Measurements from ENCODE around the gene MINK1. TPM values are rescaled to one million over a fixed set of nuclear protein-coding genes. Genes with fewer than 3 reads are reported as not detected.

Gene MINK1
- total RNA-seq, 1 experiment from 2014 or later = 160 TPM

- intact Hi-C loops (cut with micrococcal nuclease; ENCODE audit: unreplicated experiment) = loop anchor here (10.0 kb wide), 1 partner anchor 105 kb away; the partner anchor contains the start of genes PFN1, RNF167 and SLC25A11
- H3K4me2 ChIP-seq = no peak overlapping the region
- DNase-seq = no peak
- H3K36me3 ChIP-seq (ENCODE audit: low read depth) = 0 out of 2 replicates have a peak, but pooled peaks cover 17% of the 10 kb centered on the region
- peaks cover 13% of the 10 kb centered on the region for H3K4me1 ChIP-seq (replicated peaks; ENCODE audit: insufficient read depth)
- no peak overlapping the region for H3K4me3 ChIP-seq
- H4K20me1 ChIP-seq (ENCODE audit: insufficient read depth) = peaks cover 26% of the 10 kb centered on the region; the same call in 1 of the 2 replicates
- H3K9me2 ChIP-seq (ENCODE audit: insufficient read depth) = no peaks in the 10 kb centered on the region
- H2AFZ ChIP-seq = no peak overlapping the region
- CTCF ChIA-PET = interaction anchor here (0.6 kb wide), 1 partner anchor 188 kb away, joined by 6 read pairs; no protein-coding TSS in a partner anchor
- no peaks in the 10 kb centered on the region for H3K27me3 ChIP-seq (ENCODE audit: insufficient read depth, low read depth)
- TF ChIP-seq EZH2 (IDR thresholded peaks at IDR 0.05; ENCODE audit: low read depth) (no peak), CTCF (conservative IDR thresholded peaks at IDR 0.05) (no peak)
- no peaks in the 10 kb centered on the region for H3K9me3 ChIP-seq (ENCODE audit: insufficient read depth, low read depth)
- POLR2A ChIA-PET (ENCODE audit: unreplicated experiment) = no interaction called here
- no peak overlapping the region for H3K27ac ChIP-seq
- peaks cover 95% of the 10 kb centered on the region for H3K79me2 ChIP-seq (ENCODE audit: low read depth)
- BruUV-seq (replicated peaks) = no TSS peak
- H3F3A ChIP-seq (ENCODE audit: insufficient read depth, low read depth) = peaks cover 9% of the 10 kb centered on the region; the same call in 1 of the 2 replicates
These were observed 7.1 kb downstream of the MINK1 start for GRCh38 chr17:4839965-4840892.

- ChIA-PET CTCF (no interaction called here), POLR2A (ENCODE audit: unreplicated experiment) (no interaction called here)
- Histone ChIP-seq H3K27me3 (ENCODE audit: insufficient read depth, low read depth) (no peaks in the 10 kb centered on the region), H2AFZ (no peak overlapping the region), H3K4me3 (no peak overlapping the region), H3K79me2 (ENCODE audit: low read depth) (peaks cover 95% of the 10 kb centered on the region), H3K9me2 (ENCODE audit: insufficient read depth) (no peaks in the 10 kb centered on the region), H3K9me3 (ENCODE audit: insufficient read depth, low read depth) (no peaks in the 10 kb centered on the region), H4K20me1 (ENCODE audit: insufficient read depth) (peaks cover 22% of the 10 kb centered on the region; the same call in 1 of the 2 replicates), H3K36me3 (ENCODE audit: low read depth) (0 out of 2 replicates have a peak, but pooled peaks cover 17% of the 10 kb centered on the region), H3K27ac (no peak overlapping the region), H3K4me2 (no peak overlapping the region), H3F3A (ENCODE audit: insufficient read depth, low read depth) (peaks cover 9% of the 10 kb centered on the region; the same call in 1 of the 2 replicates), H3K4me1 (replicated peaks; ENCODE audit: insufficient read depth) (peaks cover 7% of the 10 kb centered on the region)
- no peak for DNase-seq
- BruUV-seq (replicated peaks) = no TSS peak
- intact Hi-C loops (cut with micrococcal nuclease; ENCODE audit: unreplicated experiment) = no loop called here
- TF ChIP-seq EZH2 (IDR thresholded peaks at IDR 0.05; ENCODE audit: low read depth) = no peak
These were observed 7.7 kb downstream of the MINK1 start for GRCh38 chr17:4840893-4841242.

- H3K4me2 ChIP-seq = no peak overlapping the region
- H3K4me3 ChIP-seq = no peak overlapping the region
- POLR2A ChIA-PET (ENCODE audit: unreplicated experiment) = no interaction called here
- H2AFZ ChIP-seq = no peak overlapping the region
- H3K4me1 ChIP-seq (replicated peaks; ENCODE audit: insufficient read depth) = peaks cover 20% of the 10 kb centered on the region
- no peak overlapping the region for H3K27ac ChIP-seq
- 0 out of 2 replicates have a peak, but pooled peaks cover 13% of the 10 kb centered on the region for H3K36me3 ChIP-seq (ENCODE audit: low read depth)
- no peaks in the 10 kb centered on the region for H3K9me2 ChIP-seq (ENCODE audit: insufficient read depth)
- peaks cover 18% of the 10 kb centered on the region for H3F3A ChIP-seq (ENCODE audit: insufficient read depth, low read depth)
- CTCF ChIA-PET = no interaction called here
- DNase-seq = no peak
- H3K27me3 ChIP-seq (ENCODE audit: insufficient read depth, low read depth) = no peaks in the 10 kb centered on the region
- no TSS peak for BruUV-seq (replicated peaks)
- no peaks in the 10 kb centered on the region for H3K9me3 ChIP-seq (ENCODE audit: insufficient read depth, low read depth)
- TF ChIP-seq CTCF (conservative IDR thresholded peaks at IDR 0.05) (no peak), EZH2 (IDR thresholded peaks at IDR 0.05; ENCODE audit: low read depth) (no peak)
- peaks cover 9% of the 10 kb centered on the region; the same call in 1 of the 2 replicates for H4K20me1 ChIP-seq (ENCODE audit: insufficient read depth)
- peaks cover 95% of the 10 kb centered on the region for H3K79me2 ChIP-seq (ENCODE audit: low read depth)
- intact Hi-C loops (cut with micrococcal nuclease; ENCODE audit: unreplicated experiment) = no loop called here
These were observed 9.2 kb downstream of the MINK1 start for GRCh38 chr17:4842376-4842775.

Data from PC-9 (cell line).